ENCODE data around the gene MYO16. TPM values are rescaled to one million over a fixed set of nuclear protein-coding genes. Genes with fewer than 3 reads are reported as not detected.

MYO16 gene
- polyA plus RNA-seq, 2 of the 4 experiments (the other 2 are of a cell fraction): 0.03 to 0.06 TPM

GRCh38 chr13:109206616-109207015 is 577.2 kb downstream of the MYO16 start:
- CTCF ChIA-PET: interaction anchor here (1.6 kb wide), 1 partner anchor 8 kb away, joined by 4 read pairs; no protein-coding TSS in a partner anchor
- 75% methylated on average over 7 of the region's 7 CpGs for WGBS (ENCODE audit: missing lambda C conversion rate)
- no peak overlapping the region for H3K27ac ChIP-seq
- no peaks in the 10 kb centered on the region for H3K9me3 ChIP-seq
- FAIRE-seq (no peak), DNase-seq (ENCODE audit: low read depth in 1 of 2, low spot score in 1 of 2) (no peak), ATAC-seq (no peak)
- peaks cover 36% of the 10 kb centered on the region for H3K4me1 ChIP-seq
- no peak overlapping the region for H3K4me2 ChIP-seq
- TF ChIP-seq BHLHE40 (IDR thresholded peaks at IDR 0.05; ENCODE audit: low read depth, low read length) (no peak), FOSL2 (IDR thresholded peaks at IDR 0.05) (no peak), FOSL2 (CRISPR knock-in tag; IDR thresholded peaks at IDR 0.05) (no peak), FOXS1 (CRISPR knock-in tag; IDR thresholded peaks at IDR 0.05) (no peak), KDM5A (IDR thresholded peaks at IDR 0.05) (no peak), ZSCAN20 (CRISPR knock-in tag; IDR thresholded peaks at IDR 0.05) (no peak), HEYL (CRISPR knock-in tag; IDR thresholded peaks at IDR 0.05) (no peak), JUNB (IDR thresholded peaks at IDR 0.05) (no peak), HMGXB4 (CRISPR knock-in tag; IDR thresholded peaks at IDR 0.05; ENCODE audit: borderline replicate concordance) (no peak), EHF (CRISPR knock-in tag; IDR thresholded peaks at IDR 0.05) (no peak), GATA3 (IDR thresholded peaks at IDR 0.05; ENCODE audit: borderline replicate concordance) (no peak), E2F6 (IDR thresholded peaks at IDR 0.05; ENCODE audit: borderline replicate concordance, low read depth) (no peak), MYC (IDR thresholded peaks at IDR 0.05; ENCODE audit: borderline replicate concordance, low read length) (no peak), CHD2 (IDR thresholded peaks at IDR 0.05; ENCODE audit: low read length, partially characterized antibody) (no peak), MAFK (IDR thresholded peaks at IDR 0.05; ENCODE audit: partially characterized antibody) (no peak), HOXB13 (CRISPR knock-in tag; IDR thresholded peaks at IDR 0.05; ENCODE audit: low read depth) (no peak), CBX2 (IDR thresholded peaks at IDR 0.05; ENCODE audit: borderline replicate concordance, low read depth) (no peak), TP53 (CRISPR knock-in tag; IDR thresholded peaks at IDR 0.05) (no peak), SMC3 (IDR thresholded peaks at IDR 0.05) (no peak)
- TF ChIP-seq, protein P1, sequence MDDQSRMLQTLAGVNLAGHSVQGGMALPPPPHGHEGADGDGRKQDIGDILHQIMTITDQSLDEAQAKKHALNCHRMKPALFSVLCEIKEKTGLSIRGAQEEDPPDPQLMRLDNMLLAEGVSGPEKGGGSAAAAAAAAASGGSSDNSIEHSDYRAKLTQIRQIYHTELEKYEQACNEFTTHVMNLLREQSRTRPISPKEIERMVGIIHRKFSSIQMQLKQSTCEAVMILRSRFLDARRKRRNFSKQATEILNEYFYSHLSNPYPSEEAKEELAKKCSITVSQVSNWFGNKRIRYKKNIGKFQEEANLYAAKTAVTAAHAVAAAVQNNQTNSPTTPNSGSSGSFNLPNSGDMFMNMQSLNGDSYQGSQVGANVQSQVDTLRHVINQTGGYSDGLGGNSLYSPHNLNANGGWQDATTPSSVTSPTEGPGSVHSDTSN (IDR thresholded peaks at IDR 0.05): no peak
- TF ChIP-seq, protein P2, sequence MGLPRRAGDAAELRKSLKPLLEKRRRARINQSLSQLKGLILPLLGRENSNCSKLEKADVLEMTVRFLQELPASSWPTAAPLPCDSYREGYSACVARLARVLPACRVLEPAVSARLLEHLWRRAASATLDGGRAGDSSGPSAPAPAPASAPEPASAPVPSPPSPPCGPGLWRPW (IDR thresholded peaks at IDR 0.05): no peak
- POLR2A ChIA-PET: no interaction called here
- no peak overlapping the region for H3K4me3 ChIP-seq

DNA sequence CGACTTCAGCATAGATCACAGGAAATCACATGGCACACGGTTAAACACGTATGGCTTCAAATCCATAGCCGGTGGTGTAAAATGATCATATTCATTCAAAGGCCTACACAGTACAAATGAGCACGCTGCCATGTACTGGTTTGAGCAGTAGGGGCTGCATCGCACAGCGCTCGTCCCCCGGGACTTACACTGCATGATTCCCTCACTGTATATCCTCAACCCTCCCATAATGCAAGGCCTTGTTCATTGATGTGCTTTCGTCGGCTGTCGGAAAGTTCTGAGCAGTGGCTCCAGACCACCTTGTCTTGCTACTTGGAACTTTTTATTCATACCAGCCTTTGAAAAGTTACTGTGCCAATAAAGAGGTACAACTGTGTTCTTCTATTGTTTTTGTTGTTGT is 578.2 kb downstream of the MYO16 start:
- Histone ChIP-seq H3K4me2 (no peak overlapping the region), H3K9me3 (no peaks in the 10 kb centered on the region), H3K4me1 (peaks cover 46% of the 10 kb centered on the region), H3K27ac (no peak overlapping the region), H3K4me3 (no peak overlapping the region)
- ATAC-seq: peak in 1 of 2 experiments; percentile 54; a peak in 3 of 6 replicates
- TF ChIP-seq KDM1A (IDR thresholded peaks at IDR 0.05; ENCODE audit: low read depth): no peak
- no peak for TF ChIP-seq HOXB5 (CRISPR knock-in tag; IDR thresholded peaks at IDR 0.05)
- TF ChIP-seq JUN (IDR thresholded peaks at IDR 0.05): no peak
- no peak for TF ChIP-seq CEBPB (IDR thresholded peaks at IDR 0.05)
- no peak for TF ChIP-seq RFX5 (IDR thresholded peaks at IDR 0.05)
- no peak for TF ChIP-seq MAFK (IDR thresholded peaks at IDR 0.05; ENCODE audit: partially characterized antibody)
- TF ChIP-seq ZNF302 (CRISPR knock-in tag; IDR thresholded peaks at IDR 0.05): no peak
- TF ChIP-seq, protein P3, sequence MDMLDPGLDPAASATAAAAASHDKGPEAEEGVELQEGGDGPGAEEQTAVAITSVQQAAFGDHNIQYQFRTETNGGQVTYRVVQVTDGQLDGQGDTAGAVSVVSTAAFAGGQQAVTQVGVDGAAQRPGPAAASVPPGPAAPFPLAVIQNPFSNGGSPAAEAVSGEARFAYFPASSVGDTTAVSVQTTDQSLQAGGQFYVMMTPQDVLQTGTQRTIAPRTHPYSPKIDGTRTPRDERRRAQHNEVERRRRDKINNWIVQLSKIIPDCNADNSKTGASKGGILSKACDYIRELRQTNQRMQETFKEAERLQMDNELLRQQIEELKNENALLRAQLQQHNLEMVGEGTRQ (IDR thresholded peaks at IDR 0.05): no peak
- TF ChIP-seq HEYL (CRISPR knock-in tag; IDR thresholded peaks at IDR 0.05): no peak
- TF ChIP-seq EHMT2 (IDR thresholded peaks at IDR 0.05; ENCODE audit: low read depth): no peak
- TF ChIP-seq CHD2 (IDR thresholded peaks at IDR 0.05; ENCODE audit: low read length, partially characterized antibody): no peak
- no peak for TF ChIP-seq BHLHE40 (IDR thresholded peaks at IDR 0.05; ENCODE audit: low read depth, low read length)
- no peak for TF ChIP-seq RCOR1 (IDR thresholded peaks at IDR 0.05; ENCODE audit: low read depth, low read length)
- TF ChIP-seq ZFP36 (IDR thresholded peaks at IDR 0.05; ENCODE audit: borderline replicate concordance, partially characterized antibody): no peak
- no peak for TF ChIP-seq MYC (IDR thresholded peaks at IDR 0.05; ENCODE audit: borderline replicate concordance, low read length)
- no peak for TF ChIP-seq ZSCAN20 (CRISPR knock-in tag; IDR thresholded peaks at IDR 0.05)
- TF ChIP-seq KDM5A (IDR thresholded peaks at IDR 0.05): no peak
- no peak for TF ChIP-seq E2F6 (IDR thresholded peaks at IDR 0.05; ENCODE audit: borderline replicate concordance, low read depth)
- no peak for DNase-seq (ENCODE audit: low read depth in 1 of 2, low spot score in 1 of 2)
- FAIRE-seq: no peak
- POLR2A ChIA-PET: no interaction called here
- CTCF ChIA-PET: no interaction called here
- WGBS (ENCODE audit: missing lambda C conversion rate): 97% methylated on average over 12 of the region's 12 CpGs
